ENCODE measurements around the gene CKB.

DNA sequence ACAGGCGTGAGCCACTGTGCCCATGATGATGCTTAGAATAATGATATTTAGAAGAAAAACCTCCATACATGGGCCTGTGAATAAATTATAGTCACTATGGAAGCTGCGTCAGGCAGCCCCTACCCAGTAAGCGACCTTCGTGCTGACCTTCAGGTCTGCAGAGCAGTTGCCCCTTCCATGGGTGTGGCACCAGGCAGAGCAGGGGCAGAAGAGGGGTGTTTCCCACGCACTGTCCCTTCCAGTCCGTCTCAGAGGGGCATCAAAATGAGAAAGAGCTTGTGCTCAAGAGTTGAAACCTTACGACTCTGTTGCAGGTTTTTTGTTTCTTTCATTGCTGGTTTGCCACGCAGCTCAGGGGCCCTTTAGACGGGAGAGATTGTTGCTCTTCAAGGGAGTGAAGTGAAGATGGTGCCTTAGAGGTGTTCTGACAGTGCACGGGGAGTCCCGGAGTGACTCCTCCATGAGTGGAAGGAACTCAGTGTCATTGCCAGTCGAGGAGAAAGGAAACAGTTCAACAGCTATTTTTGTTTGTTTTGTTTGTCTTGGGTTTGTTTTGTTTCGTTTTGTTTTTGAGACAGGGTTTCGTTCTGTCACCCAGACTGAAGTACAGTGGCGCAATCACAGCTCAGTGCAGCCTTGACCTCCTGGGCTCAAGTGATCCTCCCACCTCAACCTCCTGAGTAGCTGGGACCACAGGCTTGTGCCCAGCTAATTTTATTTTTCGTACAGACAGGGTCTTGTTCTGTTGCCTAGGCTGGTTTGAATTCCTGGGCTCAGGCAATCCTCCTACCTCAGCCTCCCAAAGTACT is 13.9 kb downstream of the CKB start:
- no peak for TF ChIP-seq POLR2A (IDR thresholded peaks at IDR 0.05)
- TF ChIP-seq, protein P1, sequence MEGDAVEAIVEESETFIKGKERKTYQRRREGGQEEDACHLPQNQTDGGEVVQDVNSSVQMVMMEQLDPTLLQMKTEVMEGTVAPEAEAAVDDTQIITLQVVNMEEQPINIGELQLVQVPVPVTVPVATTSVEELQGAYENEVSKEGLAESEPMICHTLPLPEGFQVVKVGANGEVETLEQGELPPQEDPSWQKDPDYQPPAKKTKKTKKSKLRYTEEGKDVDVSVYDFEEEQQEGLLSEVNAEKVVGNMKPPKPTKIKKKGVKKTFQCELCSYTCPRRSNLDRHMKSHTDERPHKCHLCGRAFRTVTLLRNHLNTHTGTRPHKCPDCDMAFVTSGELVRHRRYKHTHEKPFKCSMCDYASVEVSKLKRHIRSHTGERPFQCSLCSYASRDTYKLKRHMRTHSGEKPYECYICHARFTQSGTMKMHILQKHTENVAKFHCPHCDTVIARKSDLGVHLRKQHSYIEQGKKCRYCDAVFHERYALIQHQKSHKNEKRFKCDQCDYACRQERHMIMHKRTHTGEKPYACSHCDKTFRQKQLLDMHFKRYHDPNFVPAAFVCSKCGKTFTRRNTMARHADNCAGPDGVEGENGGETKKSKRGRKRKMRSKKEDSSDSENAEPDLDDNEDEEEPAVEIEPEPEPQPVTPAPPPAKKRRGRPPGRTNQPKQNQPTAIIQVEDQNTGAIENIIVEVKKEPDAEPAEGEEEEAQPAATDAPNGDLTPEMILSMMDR (IDR thresholded peaks at IDR 0.05), result no peak
